Measurements from ENCODE around the gene XIRP2.

XIRP2 gene

GRCh38 chr2:167115541-167115940 is 227.3 kb downstream of the XIRP2 start:
- no peak for DNase-seq (ENCODE audit: low read depth)
- TF ChIP-seq POLR2A (IDR thresholded peaks at IDR 0.05; ENCODE audit: extremely low read depth, insufficient read length) (no peak), CTCF (IDR thresholded peaks at IDR 0.05; ENCODE audit: low read depth, low read length) (no peak), MAX (IDR thresholded peaks at IDR 0.05; ENCODE audit: low read depth, low read length) (no peak), MYC (IDR thresholded peaks at IDR 0.05; ENCODE audit: low read depth, low read length) (no peak)
- H3K4me3 ChIP-seq (ENCODE audit: low read depth, low read length), result no peak overlapping the region

GRCh38 chr2:167122389-167122788 is 234.1 kb downstream of the XIRP2 start:
- no peak for TF ChIP-seq POLR2A (IDR thresholded peaks at IDR 0.05; ENCODE audit: extremely low read depth, insufficient read length)
- TF ChIP-seq MAX (IDR thresholded peaks at IDR 0.05; ENCODE audit: low read depth, low read length), result no peak
- no peak for TF ChIP-seq MYC (IDR thresholded peaks at IDR 0.05; ENCODE audit: low read depth, low read length)
- TF ChIP-seq CTCF (IDR thresholded peaks at IDR 0.05; ENCODE audit: low read depth, low read length), result no peak

GRCh38 chr2:167126165-167126564 is 237.9 kb downstream of the XIRP2 start:
- DNase-seq (ENCODE audit: low read depth), result no peak
- no peak overlapping the region for H3K4me3 ChIP-seq (ENCODE audit: low read depth, low read length)
- no peak for TF ChIP-seq MYC (IDR thresholded peaks at IDR 0.05; ENCODE audit: low read depth, low read length)
- TF ChIP-seq CTCF (IDR thresholded peaks at IDR 0.05; ENCODE audit: low read depth, low read length), result no peak
- TF ChIP-seq POLR2A (IDR thresholded peaks at IDR 0.05; ENCODE audit: extremely low read depth, insufficient read length), result no peak
- TF ChIP-seq MAX (IDR thresholded peaks at IDR 0.05; ENCODE audit: low read depth, low read length), result no peak

More at GRCh38 chr2:167122389-167122788, 234.1 kb downstream of the XIRP2 start:
- no peak for DNase-seq (ENCODE audit: low read depth)
- H3K4me3 ChIP-seq (ENCODE audit: low read depth, low read length), result no peak overlapping the region

GRCh38 chr2:167127135-167127534 is 238.9 kb downstream of the XIRP2 start:
- peak; percentile 27 for TF ChIP-seq CTCF (IDR thresholded peaks at IDR 0.05; ENCODE audit: low read depth, low read length)
- TF ChIP-seq MYC (IDR thresholded peaks at IDR 0.05; ENCODE audit: low read depth, low read length), result no peak
- DNase-seq (ENCODE audit: low read depth), result peak; percentile 32
- no peak overlapping the region for H3K4me3 ChIP-seq (ENCODE audit: low read depth, low read length)

- TF ChIP-seq POLR2A (IDR thresholded peaks at IDR 0.05; ENCODE audit: extremely low read depth, insufficient read length), result no peak
- no peak for TF ChIP-seq MYC (IDR thresholded peaks at IDR 0.05; ENCODE audit: low read depth, low read length)
- TF ChIP-seq CTCF (IDR thresholded peaks at IDR 0.05; ENCODE audit: low read depth, low read length), result no peak
- no peak for TF ChIP-seq MAX (IDR thresholded peaks at IDR 0.05; ENCODE audit: low read depth, low read length)
- no peak overlapping the region for H3K4me3 ChIP-seq (ENCODE audit: low read depth, low read length)
- no peak for DNase-seq (ENCODE audit: low read depth)
Measured at GRCh38 chr2:167128130-167128529, 239.8 kb downstream of the XIRP2 start.

GRCh38 chr2:167132066-167132465 is 243.8 kb downstream of the XIRP2 start:
- TF ChIP-seq MAX (IDR thresholded peaks at IDR 0.05; ENCODE audit: low read depth, low read length) (no peak), MYC (IDR thresholded peaks at IDR 0.05; ENCODE audit: low read depth, low read length) (no peak), CTCF (IDR thresholded peaks at IDR 0.05; ENCODE audit: low read depth, low read length) (no peak), POLR2A (IDR thresholded peaks at IDR 0.05; ENCODE audit: extremely low read depth, insufficient read length) (no peak)
- no peak overlapping the region for H3K4me3 ChIP-seq (ENCODE audit: low read depth, low read length)
- no peak for DNase-seq (ENCODE audit: low read depth)
